A549 treated with dexamethasone at 1 μM for 4 hours (cell line): Measurements from ENCODE around the gene SMCP. TPM values are rescaled to one million over a fixed set of nuclear protein-coding genes. Genes with fewer than 3 reads are reported as not detected.

Experiments
- total RNA-seq: library from RNA; stranded (reverse); fragments of 200-300 nt; extraction: Qiagen RNA extraction; gene quantifications from 5 replicates; pipeline ENCODE4 v1.2.3, GENCODE V29; 2022

SMCP gene
- not detected in 5 replicates for total RNA-seq

GRCh38 chr1:152878042-152878441 lies at the start of gene SMCP:
Gene SMCP (plus strand): TSS chr1:152878322. CDS start chr1:152884423, 6,101 bp downstream.

GRCh38 chr1:152842556-152842955 lies 35.6 kb upstream of the SMCP start, which contains the start of gene LCE6A:
Gene LCE6A (plus strand): TSS chr1:152842856. CDS start chr1:152843521, 665 bp downstream.

DNA sequence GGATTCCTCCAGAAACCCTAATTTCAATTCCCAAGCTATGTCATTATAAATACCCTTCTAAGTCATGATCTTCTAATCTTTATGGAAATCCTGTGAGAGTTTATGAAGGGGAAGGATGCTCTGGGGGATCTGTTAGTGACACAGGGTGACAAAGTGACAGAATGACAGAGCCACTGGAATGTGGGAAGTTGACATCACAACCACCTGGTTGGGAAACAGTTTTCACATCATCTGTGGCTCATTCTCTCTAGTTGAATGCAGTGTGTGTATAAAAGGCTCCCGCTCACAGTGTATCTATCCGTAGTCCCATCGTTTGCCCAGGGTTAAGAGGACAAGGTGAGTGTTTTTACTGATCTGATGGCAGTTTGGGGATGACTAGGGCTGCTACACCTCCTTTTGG lies 18.4 kb upstream of the SMCP start, which contains the start of gene LCE7A:
Gene LCE7A (plus strand): TSS at position 301 of the 400 bp plus-strand sequence. CDS start 702 bp downstream, outside the sequence.

DNA sequence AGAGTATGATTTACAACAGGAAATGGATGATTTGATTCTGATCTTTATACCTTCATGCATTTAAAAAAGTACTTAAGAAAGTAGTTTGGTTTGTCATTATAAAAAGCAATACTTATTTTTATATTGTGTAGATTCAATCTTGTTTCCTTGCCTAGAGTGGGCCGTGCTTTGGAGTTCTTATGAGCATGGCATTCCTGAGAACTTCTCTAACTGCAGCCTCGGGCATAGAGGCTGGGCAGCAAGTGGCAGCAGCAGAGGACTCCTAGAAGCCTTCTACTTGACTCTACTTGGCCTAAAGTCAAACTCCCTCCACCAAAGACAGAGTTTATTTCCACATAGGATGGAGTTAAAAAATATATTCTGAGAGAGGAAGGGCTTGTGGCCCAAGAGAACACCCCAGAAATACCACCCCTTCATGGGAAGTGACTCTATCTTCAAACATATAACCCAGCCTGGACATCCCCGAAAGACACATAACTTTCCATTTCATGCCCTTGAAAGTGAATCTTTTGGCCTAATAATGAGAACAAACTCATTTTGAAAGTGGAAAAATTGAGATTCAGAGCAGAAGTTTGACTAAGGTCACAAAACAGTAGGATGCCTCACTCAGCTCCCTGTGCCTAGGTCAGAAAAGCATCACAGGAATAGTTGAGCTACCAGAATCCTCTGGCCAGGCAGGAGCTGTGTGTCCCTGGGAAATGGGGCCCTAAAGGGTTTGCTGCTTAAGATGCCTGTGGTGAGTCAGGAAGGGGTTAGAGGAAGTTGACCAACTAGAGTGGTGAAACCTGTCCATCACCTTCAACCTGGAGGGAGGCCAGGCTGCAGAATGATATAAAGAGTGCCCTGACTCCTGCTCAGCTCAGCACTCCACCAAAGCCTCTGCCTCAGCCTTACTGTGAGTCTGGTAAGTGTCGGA lies 29.8 kb downstream of the SMCP start, which contains the start of gene IVL:
Gene IVL (plus strand): TSS at position 861 of the 916 bp plus-strand sequence. CDS start 1,252 bp downstream, outside the sequence.

Other genes with a start within 250 kb of the SMCP start
- not detected in 5 replicates for gene LCE2D, start 214.9 kb upstream of the SMCP start, total RNA-seq
- not detected in 5 replicates for gene LCE2C, start 203.0 kb upstream of the SMCP start, total RNA-seq
- gene LCE2B, start 192.2 kb upstream of the SMCP start, total RNA-seq, result not detected in 5 replicates
- not detected in 5 replicates for gene LCE2A, start 180.0 kb upstream of the SMCP start, total RNA-seq
- gene LCE4A, start 170.2 kb upstream of the SMCP start, total RNA-seq, result not detected in 5 replicates
- gene KPRP, start 120.3 kb upstream of the SMCP start, total RNA-seq, result not detected in 5 replicates
- not detected in 5 replicates for gene LCE1F, start 103.2 kb upstream of the SMCP start, total RNA-seq
- not detected in 5 replicates for gene LCE1E, start 92.1 kb upstream of the SMCP start, total RNA-seq
- not detected in 5 replicates for gene LCE1D, start 81.6 kb upstream of the SMCP start, total RNA-seq
- 0.14 TPM in 1 of 5 replicates, not detected in the others for gene LCE1C, start 71.7 kb upstream of the SMCP start, total RNA-seq
- gene LCE1B, start 66.4 kb upstream of the SMCP start, total RNA-seq, result 0.08 TPM in 1 of 5 replicates, not detected in the others
- gene LCE1A, start 50.8 kb upstream of the SMCP start, total RNA-seq, result not detected in 5 replicates
- not detected in 5 replicates for gene LCE6A, start 35.5 kb upstream of the SMCP start, total RNA-seq
- gene LCE7A, start 18.3 kb upstream of the SMCP start, total RNA-seq, result not detected in 5 replicates
- gene IVL, start 30.2 kb downstream of the SMCP start, total RNA-seq, result 0.05 to 0.12 TPM (median 0.09 TPM) in 5 replicates
- gene SPRR5, start 68.9 kb downstream of the SMCP start, total RNA-seq, result not detected in 5 replicates
- gene SPRR4, start 92.3 kb downstream of the SMCP start, total RNA-seq, result not detected in 5 replicates
- gene SPRR1A, start 105.8 kb downstream of the SMCP start, total RNA-seq, result not detected in 5 replicates
- gene SPRR3, start 123.4 kb downstream of the SMCP start, total RNA-seq, result not detected in 5 replicates
- gene SPRR1B, start 152.9 kb downstream of the SMCP start, total RNA-seq, result not detected in 5 replicates
- not detected in 5 replicates for gene SPRR2D, start 162.8 kb downstream of the SMCP start, total RNA-seq
- gene SPRR2A, start 179.2 kb downstream of the SMCP start, total RNA-seq, result 0.12 TPM in 1 of 5 replicates, not detected in the others
- not detected in 5 replicates for gene SPRR2B, start 193.3 kb downstream of the SMCP start, total RNA-seq
- not detected in 5 replicates for gene SPRR2E, start 216.2 kb downstream of the SMCP start, total RNA-seq
- not detected in 5 replicates for gene SPRR2F, start 235.2 kb downstream of the SMCP start, total RNA-seq